HG03103 (cell line): ENCODE results near the gene DERA.
"Not testable (repeated sequence)": the region's sequence is repeated elsewhere in the genome, so short reads cannot be mapped to it uniquely, and the experiment has no call there.

Experiments used
- ATAC-seq: cut with Tn5 transposase; IDR thresholded peaks from one replicate; pipeline ENCODE4 v1.9.1; 2021; ENCODE audit warnings: low read depth; ENCODE audit not compliant: unreplicated experiment

DERA gene

GRCh38 chr12:15956413-15957185 is 45.5 kb downstream of the DERA start:
- ATAC-seq: no peak

GRCh38 chr12:15962760-15963159 is 51.6 kb downstream of the DERA start:
- no peak for ATAC-seq

- no peak for ATAC-seq
Measured at GRCh38 chr12:15963271-15963670, 52.1 kb downstream of the DERA start.

- ATAC-seq: no peak
Measured at GRCh38 chr12:15966426-15966825, 55.3 kb downstream of the DERA start.

GRCh38 chr12:15967053-15967452 is 55.9 kb downstream of the DERA start:
- ATAC-seq: not testable (repeated sequence)

GRCh38 chr12:15971211-15971610 is 60.1 kb downstream of the DERA start:
- no peak for ATAC-seq

- no peak for ATAC-seq
Measured at GRCh38 chr12:15972894-15973293, 61.8 kb downstream of the DERA start.

GRCh38 chr12:15977999-15978951 is 67.1 kb downstream of the DERA start:
- no peak for ATAC-seq

- ATAC-seq: peak; percentile 64
Measured at GRCh38 chr12:15979096-15980092, 68.3 kb downstream of the DERA start.

GRCh38 chr12:15982071-15982470 is 70.9 kb downstream of the DERA start:
- ATAC-seq: no peak

- ATAC-seq: no peak
Measured at GRCh38 chr12:15982471-15982870, 71.3 kb downstream of the DERA start.

- no peak for ATAC-seq
Measured at GRCh38 chr12:15982921-15983320, 71.8 kb downstream of the DERA start.

GRCh38 chr12:15984097-15984800 is 73.1 kb downstream of the DERA start:
- ATAC-seq: no peak

GRCh38 chr12:15984963-15985362 is 73.8 kb downstream of the DERA start:
- ATAC-seq: no peak

- no peak for ATAC-seq
Measured at GRCh38 chr12:15987696-15988095, 76.6 kb downstream of the DERA start.

- ATAC-seq: no peak
Measured at GRCh38 chr12:15988983-15989755, 78.0 kb downstream of the DERA start.

GRCh38 chr12:15995801-15996200 is 84.7 kb downstream of the DERA start:
- no peak for ATAC-seq

- ATAC-seq: no peak
Measured at GRCh38 chr12:15996254-15996653, 85.1 kb downstream of the DERA start.

- no peak for ATAC-seq
Measured at GRCh38 chr12:15996948-15997347, 85.8 kb downstream of the DERA start.
